WTC11 (cell line): ENCODE measurements around the gene BARX2.

ENCODE experiments used
- CTCF ChIP-seq: fragments of 200-600 bp; IDR thresholded peaks from 2 replicates; pipeline ENCODE4 v1.8.0; 2022; ENCODE audit warnings: antibody characterized with exemption
- MAX ChIP-seq: sonication (generic); formaldehyde crosslinking; IDR thresholded peaks from 2 replicates; pipeline ENCODE4 v1.8.0; 2022; ENCODE audit warnings: mild to moderate bottlenecking, missing genetic modification reagents
- NR2C2 ChIP-seq: sonication (generic); formaldehyde crosslinking; IDR thresholded peaks from 2 replicates; pipeline ENCODE4 v1.8.0; 2022; ENCODE audit warnings: mild to moderate bottlenecking, missing genetic modification reagents
- ZNF512 ChIP-seq: sonication (generic); formaldehyde crosslinking; IDR thresholded peaks from 2 replicates; pipeline ENCODE4 v1.8.1; 2022; ENCODE audit warnings: missing genetic modification reagents, borderline replicate concordance

- no peak for TF ChIP-seq CTCF
- no peak for TF ChIP-seq ZNF512
- TF ChIP-seq MAX (CRISPR knock-in tag) = no peak
- no peak for TF ChIP-seq NR2C2 (CRISPR knock-in tag)
Measured at GRCh38 chr11:129489249-129489648, 113.6 kb downstream of the BARX2 start.
